GM10248 (cell line): ENCODE results near the gene POLR2L.

ENCODE experiments used
- CTCF ChIA-PET: fragments of 300-600 bp; sonication (Branson Sonifier 250); formaldehyde crosslinking; extraction: SDS; loops from one replicate; lab custom pipeline; 2021; ENCODE audit warnings: antibody characterized with exemption; lab: Yijun Ruan, JAX
- POLR2A ChIA-PET: fragments of 350-650 bp; sonication (Branson Sonifier 250); formaldehyde crosslinking; extraction: SDS; loops from one replicate; lab custom pipeline; 2020; ENCODE audit warnings: antibody characterized with exemption; lab: Yijun Ruan, JAX
- DNase-seq: peaks from one replicate; pipeline ENCODE4 v3.0.0; 2012; ENCODE audit errors: extremely low spot score
- TF ChIP-seq, protein P1 (sequence below): IDR thresholded peaks from 2 replicates; pipeline ENCODE4 v1.5.1; 2012; ENCODE audit warnings: mild to moderate bottlenecking, low read depth; ENCODE audit errors: extremely low read depth, missing control alignments, control extremely low read depth

POLR2L gene

DNA sequence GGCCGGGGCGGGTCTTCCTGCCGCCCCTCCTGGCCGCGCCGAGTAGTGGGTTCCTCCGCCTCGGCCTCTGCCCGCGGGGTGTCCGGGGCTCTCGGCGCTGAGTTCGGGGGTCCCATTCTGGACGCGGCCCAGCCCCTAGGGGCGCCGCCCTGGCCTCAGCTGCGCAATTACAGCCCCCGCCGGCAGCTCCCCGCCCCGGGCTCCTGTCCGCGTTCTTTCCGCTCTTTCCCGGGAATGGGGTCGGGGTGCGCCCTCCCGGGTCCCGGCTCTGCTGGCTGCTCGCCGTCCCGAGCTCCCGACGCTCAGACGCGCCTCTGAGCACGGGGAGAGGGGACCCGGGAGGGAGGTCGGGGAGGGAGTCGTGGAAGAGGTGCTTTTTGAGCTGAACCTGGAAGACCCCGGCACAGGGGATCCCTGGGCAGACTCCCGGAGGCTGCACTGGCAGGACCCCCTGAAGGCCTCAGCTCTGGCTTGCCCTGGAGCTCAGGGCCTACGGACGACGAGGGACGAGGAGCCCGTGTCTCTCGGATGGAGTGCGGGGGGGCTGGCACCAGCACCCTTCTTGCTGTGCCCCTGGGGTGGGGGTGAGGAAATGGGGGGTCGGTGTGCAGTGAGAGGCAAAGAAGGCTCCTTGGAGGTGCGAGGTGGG is 881 bp upstream of the POLR2L start:
- no peak for DNase-seq
- TF ChIP-seq, protein P1, sequence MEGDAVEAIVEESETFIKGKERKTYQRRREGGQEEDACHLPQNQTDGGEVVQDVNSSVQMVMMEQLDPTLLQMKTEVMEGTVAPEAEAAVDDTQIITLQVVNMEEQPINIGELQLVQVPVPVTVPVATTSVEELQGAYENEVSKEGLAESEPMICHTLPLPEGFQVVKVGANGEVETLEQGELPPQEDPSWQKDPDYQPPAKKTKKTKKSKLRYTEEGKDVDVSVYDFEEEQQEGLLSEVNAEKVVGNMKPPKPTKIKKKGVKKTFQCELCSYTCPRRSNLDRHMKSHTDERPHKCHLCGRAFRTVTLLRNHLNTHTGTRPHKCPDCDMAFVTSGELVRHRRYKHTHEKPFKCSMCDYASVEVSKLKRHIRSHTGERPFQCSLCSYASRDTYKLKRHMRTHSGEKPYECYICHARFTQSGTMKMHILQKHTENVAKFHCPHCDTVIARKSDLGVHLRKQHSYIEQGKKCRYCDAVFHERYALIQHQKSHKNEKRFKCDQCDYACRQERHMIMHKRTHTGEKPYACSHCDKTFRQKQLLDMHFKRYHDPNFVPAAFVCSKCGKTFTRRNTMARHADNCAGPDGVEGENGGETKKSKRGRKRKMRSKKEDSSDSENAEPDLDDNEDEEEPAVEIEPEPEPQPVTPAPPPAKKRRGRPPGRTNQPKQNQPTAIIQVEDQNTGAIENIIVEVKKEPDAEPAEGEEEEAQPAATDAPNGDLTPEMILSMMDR, result no peak
- ChIA-PET CTCF (interaction anchor here (0.9 to 1.7 kb wide), 5 partner anchors 12 to 210 kb away, joined by 3 to 7 read pairs (median 3); partner anchors contain the start of gene PNPLA2), POLR2A (interaction anchor here (0.6 to 1.3 kb wide), 4 partner anchors 11 to 237 kb away, joined by 4 to 6 read pairs (median 5); partner anchors contain the start of genes CD151 and PNPLA2)

DNA sequence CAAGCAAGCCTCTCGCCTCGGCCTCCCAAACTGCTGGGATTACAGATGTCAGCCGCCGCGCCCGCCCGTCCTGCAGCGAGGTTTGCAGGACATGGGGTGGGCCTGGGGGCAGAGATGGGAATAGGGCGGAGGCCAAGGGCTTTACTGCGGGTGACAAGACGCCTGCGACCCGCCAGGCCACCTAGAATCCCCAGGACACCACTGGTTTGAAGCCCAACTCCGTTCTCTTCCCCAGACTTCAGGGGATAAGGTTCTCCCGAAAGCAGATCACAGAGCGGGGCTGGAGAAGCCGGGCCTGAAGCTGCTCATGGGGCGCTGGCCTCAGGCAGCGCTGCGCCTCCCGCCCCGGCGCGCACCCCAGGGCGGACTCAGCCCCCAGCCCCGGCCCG is 354 bp downstream of the POLR2L start:
- no peak for DNase-seq
- POLR2A ChIA-PET, result interaction anchor here (0.9 to 1.5 kb wide), 2 partner anchors 9 to 13 kb away, joined by 4 to 7 read pairs; partner anchors contain the start of gene CD151
- CTCF ChIA-PET, result interaction anchor here (0.8 to 1.7 kb wide), 2 partner anchors 17 to 29 kb away, joined by 4 read pairs; no protein-coding TSS in a partner anchor

DNA sequence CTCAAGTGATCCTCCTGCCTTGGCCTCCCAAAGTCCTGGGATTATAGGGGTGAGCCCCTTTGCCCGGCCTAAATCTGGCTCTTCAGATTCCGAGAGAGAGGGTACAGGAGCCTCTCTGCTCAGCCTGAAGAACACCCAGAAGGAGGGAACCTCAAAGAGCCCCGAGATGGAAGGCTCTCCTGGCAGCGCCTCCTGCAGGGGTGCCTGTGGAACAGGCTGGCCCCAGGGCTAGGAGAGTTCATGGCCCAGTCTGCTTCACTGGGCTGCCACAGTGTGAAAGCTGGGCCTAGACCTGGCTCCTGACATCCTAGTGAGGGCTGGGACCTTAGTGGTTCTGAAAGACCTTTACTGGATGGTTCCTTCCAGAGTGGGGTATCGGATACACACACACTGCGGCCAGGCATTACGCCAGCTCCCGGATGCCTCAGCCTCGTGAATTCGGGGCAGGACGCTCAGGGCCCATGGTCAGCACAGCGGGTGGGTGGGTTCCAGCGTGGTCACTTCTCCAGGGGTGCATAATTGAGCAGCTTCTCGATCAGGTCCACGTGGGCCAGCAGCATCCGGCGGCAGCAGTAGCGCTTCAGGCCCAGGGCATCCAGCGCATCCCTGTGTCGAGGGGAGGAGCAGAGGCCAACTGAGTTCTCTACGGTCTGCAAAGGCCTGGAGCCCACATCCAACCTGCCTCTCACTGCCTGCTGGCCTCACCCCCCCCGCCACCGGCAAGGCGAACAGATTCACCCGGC is 2.3 kb downstream of the POLR2L start:
- ChIA-PET POLR2A (no interaction called here), CTCF (interaction anchor here (1.2 to 2.0 kb wide), 4 partner anchors 9 to 21 kb away, joined by 4 to 7 read pairs (median 5); partner anchors contain the start of genes CRACR2B and PNPLA2)
- TF ChIP-seq, protein P1, result peak; percentile 30
- DNase-seq, result no peak

More for the DNA sequence above, 354 bp downstream of the POLR2L start:
- TF ChIP-seq, protein P1, result no peak

DNA sequence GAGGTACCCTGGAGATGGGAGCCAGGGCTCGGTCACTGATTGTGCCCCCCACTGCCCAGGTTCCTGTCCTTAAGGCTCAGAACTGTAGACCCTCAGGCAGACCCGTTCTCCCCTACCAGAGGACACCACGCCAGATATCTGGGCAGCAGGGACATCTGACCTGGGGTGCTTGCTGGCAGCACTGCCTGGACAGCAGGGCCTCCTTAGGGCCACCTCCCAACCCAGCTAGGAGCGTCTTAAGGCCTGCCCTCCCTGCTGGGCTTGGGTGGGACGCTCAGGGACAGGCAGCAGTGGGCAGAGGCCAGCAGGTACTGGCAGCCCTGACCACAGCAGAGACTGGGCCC is 3.1 kb downstream of the POLR2L start:
- TF ChIP-seq, protein P1, result no peak
- CTCF ChIA-PET, result interaction anchor here (2.0 kb wide), 1 partner anchor 9 kb away, joined by 7 read pairs; no protein-coding TSS in a partner anchor
- no peak for DNase-seq
- POLR2A ChIA-PET, result interaction anchor here (0.7 kb wide), 1 partner anchor 61 kb away, joined by 4 read pairs; no protein-coding TSS in a partner anchor

DNA sequence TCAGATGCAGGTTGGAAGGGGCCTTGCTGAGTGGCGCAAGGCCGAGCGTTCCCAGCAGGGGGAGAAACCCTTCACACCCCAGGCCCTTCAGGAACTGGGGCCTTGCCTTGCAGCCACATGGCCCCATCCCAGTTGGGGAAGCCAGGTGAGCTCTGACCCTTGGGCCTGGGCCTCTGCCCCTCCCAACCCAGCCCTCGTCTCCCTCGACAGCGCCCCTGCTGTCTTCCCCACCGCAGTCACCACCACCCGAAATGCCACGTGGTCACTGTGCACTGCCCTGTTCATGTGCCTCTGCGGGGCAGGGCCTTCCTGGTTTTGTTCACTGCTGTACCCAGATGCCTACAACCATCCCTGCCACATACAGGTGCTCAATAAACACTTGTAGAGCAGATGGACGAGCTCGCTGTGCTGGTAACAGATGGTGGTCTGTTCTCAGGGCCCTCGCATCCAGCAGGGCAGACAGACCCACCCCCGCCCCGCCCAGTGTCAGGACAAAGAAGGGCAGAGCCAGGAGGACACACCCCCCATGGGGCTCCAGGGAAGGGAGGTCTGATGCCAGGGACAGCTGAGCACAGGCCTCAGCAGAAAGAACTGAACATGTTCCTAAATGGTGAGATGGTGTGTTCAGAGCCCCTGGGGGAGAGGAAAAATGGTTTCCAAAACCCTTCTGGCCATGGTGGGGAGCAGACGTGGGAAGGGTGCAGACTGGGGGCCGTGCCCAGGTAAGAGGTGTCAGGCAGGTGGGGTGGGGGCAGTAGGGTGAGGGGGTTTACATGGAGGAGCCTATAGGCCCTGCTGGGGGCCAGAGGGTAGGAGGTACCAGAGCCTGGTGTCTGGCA is 3.7 kb downstream of the POLR2L start:
- CTCF ChIA-PET, result interaction anchor here (0.7 kb wide), 1 partner anchor 8 kb away, joined by 3 read pairs; no protein-coding TSS in a partner anchor
- DNase-seq, result no peak
- POLR2A ChIA-PET, result interaction anchor here (0.7 kb wide), 1 partner anchor 61 kb away, joined by 4 read pairs; no protein-coding TSS in a partner anchor
- TF ChIP-seq, protein P1, result peak; percentile 2
